PFSK-1 (cell line): Measurements from ENCODE around the gene CCDC33.

Source experiments
- POLR2AphosphoS5 ChIP-seq: IDR thresholded peaks from 2 replicates; pipeline ENCODE4 v1.6.1; 2012; ENCODE audit warnings: low read depth, mild to moderate bottlenecking, control low read depth, low read length, moderate library complexity
- REST ChIP-seq, 2 experiments: IDR thresholded peaks; 2 replicates each; pipeline versions ENCODE4 v1.6.1 to v1.8.0; 2011 to 2012; ENCODE audit warnings: low read depth in 2 of 2, low read length in 2 of 2, control low read depth in 1 of 2, inconsistent platforms in 1 of 2, mild to moderate bottlenecking in 1 of 2, moderate library complexity in 1 of 2; ENCODE audit not compliant: insufficient read depth in 1 of 2
- SIN3A ChIP-seq: IDR thresholded peaks from 2 replicates; pipeline ENCODE4 v1.6.1; 2012; ENCODE audit warnings: mild to moderate bottlenecking, low read length, moderate library complexity, borderline replicate concordance; ENCODE audit not compliant: insufficient read depth
- TAF1 ChIP-seq: IDR thresholded peaks from 2 replicates; pipeline ENCODE4 v1.6.1; 2012; ENCODE audit warnings: low read length, control low read depth, borderline replicate concordance; ENCODE audit not compliant: insufficient read depth

GRCh38 chr15:74384881-74385643 is 148.9 kb downstream of the CCDC33 start:
- no peak for TF ChIP-seq POLR2AphosphoS5
- no peak for TF ChIP-seq SIN3A
- no peak for TF ChIP-seq TAF1
- no peak for TF ChIP-seq REST (IDR thresholded peaks at IDR 0.05; ENCODE audit: insufficient read depth in 1 of 2, low read depth in 2 of 2, low read length in 2 of 2)
